Anterior cingulate cortex (tissue), 58 donors: ENCODE data around the gene ST3GAL3.
"Not testable (repeated sequence)": the region's sequence is repeated elsewhere in the genome, so short reads cannot be mapped to it uniquely, and the experiment has no call there.

Experiments used
- DNase-seq, 58 donors: peaks; one replicate each; lab custom pipeline; 2025; lab: John Stamatoyannopoulos, UW

ST3GAL3 gene

GRCh38 chr1:43750083-43750482 is 42.7 kb downstream of the ST3GAL3 start:
- DNase-seq: no peak

GRCh38 chr1:43753422-43753821 is 46.1 kb downstream of the ST3GAL3 start:
- DNase-seq: no peak

GRCh38 chr1:43754892-43755291 is 47.6 kb downstream of the ST3GAL3 start:
- DNase-seq: no peak

- no peak for DNase-seq
Measured at GRCh38 chr1:43757343-43758053, 50.2 kb downstream of the ST3GAL3 start.

GRCh38 chr1:43760745-43761317 is 53.5 kb downstream of the ST3GAL3 start:
- no peak for DNase-seq

GRCh38 chr1:43763497-43763973 is 56.2 kb downstream of the ST3GAL3 start:
- DNase-seq: peak in 53 of 58 donors; percentile 3 to 86 (median 54)

- DNase-seq: peak in 3 of 58 donors; percentile 0 to 11 (median 10)
Measured at GRCh38 chr1:43764581-43764980, 57.2 kb downstream of the ST3GAL3 start.

GRCh38 chr1:43766086-43766784 is 58.9 kb downstream of the ST3GAL3 start:
- DNase-seq: no peak

- peak in 1 of 58 donors; percentile 4 for DNase-seq
Measured at GRCh38 chr1:43766818-43767525, 59.6 kb downstream of the ST3GAL3 start.

GRCh38 chr1:43768168-43768567 is 60.8 kb downstream of the ST3GAL3 start:
- DNase-seq: no peak

- DNase-seq: no peak
Measured at GRCh38 chr1:43769350-43769908, 62.1 kb downstream of the ST3GAL3 start.

GRCh38 chr1:43770111-43770510 is 62.8 kb downstream of the ST3GAL3 start:
- no peak for DNase-seq

- DNase-seq: no peak
Measured at GRCh38 chr1:43772978-43773377, 65.6 kb downstream of the ST3GAL3 start.

GRCh38 chr1:43773821-43774220 is 66.5 kb downstream of the ST3GAL3 start:
- no peak for DNase-seq

GRCh38 chr1:43774359-43774758 is 67.0 kb downstream of the ST3GAL3 start:
- no peak for DNase-seq

- no peak for DNase-seq
Measured at GRCh38 chr1:43776043-43776761, 68.9 kb downstream of the ST3GAL3 start.

GRCh38 chr1:43777916-43778315 is 70.6 kb downstream of the ST3GAL3 start:
- not testable (repeated sequence) for DNase-seq

- no peak for DNase-seq
Measured at GRCh38 chr1:43779266-43779665, 71.9 kb downstream of the ST3GAL3 start.

GRCh38 chr1:43779805-43780403 is 72.6 kb downstream of the ST3GAL3 start:
- DNase-seq: no peak
